ENCODE data around the gene GCK.

Gene GCK

GRCh38 chr7:44102846-44103565 lies 86.2 kb downstream of the GCK start:
- no peak for DNase-seq

GRCh38 chr7:44101966-44102845 lies 87.0 kb downstream of the GCK start:
- DNase-seq, result no peak

- DNase-seq, result no peak
Observed at GRCh38 chr7:44101303-44101965, 87.8 kb downstream of the GCK start.

- DNase-seq, result no peak
Observed at GRCh38 chr7:44100458-44101302, 88.6 kb downstream of the GCK start.

- DNase-seq, result no peak
Observed at GRCh38 chr7:44099669-44100068, 89.6 kb downstream of the GCK start.

- no peak for DNase-seq
Observed at GRCh38 chr7:44098092-44099068, 90.9 kb downstream of the GCK start.

- no peak for DNase-seq
Observed at GRCh38 chr7:44097064-44097932, 91.9 kb downstream of the GCK start.

GRCh38 chr7:44096326-44096881 lies 92.8 kb downstream of the GCK start:
- DNase-seq, result no peak

- no peak for DNase-seq
Observed at GRCh38 chr7:44095781-44096180, 93.5 kb downstream of the GCK start.

GRCh38 chr7:44094883-44095592 lies 94.2 kb downstream of the GCK start:
- no peak for DNase-seq

- no peak for DNase-seq
Observed at GRCh38 chr7:44094365-44094764, 94.9 kb downstream of the GCK start.

Measured in NCI-H187 treated with DMSO at 0.1 percent for 48 hours (cell line).